ENCODE data around the gene DYNLL1.
"Not testable (repeated sequence)": the region's sequence is repeated elsewhere in the genome, so short reads cannot be mapped to it uniquely, and the experiment has no call there.

Gene DYNLL1

GRCh38 chr12:120522568-120522967 is 26.7 kb downstream of the DYNLL1 start:
- TF ChIP-seq CTCF (IDR thresholded peaks at IDR 0.05) = no peak
- H3K4me1 Mint-ChIP-seq = peaks cover 5% of the 10 kb centered on the region
- H3K36me3 Mint-ChIP-seq (ENCODE audit: low read depth) = peaks cover 21% of the 10 kb centered on the region
- H3K27me3 Mint-ChIP-seq (ENCODE audit: low read depth, poor library complexity) = no peaks in the 10 kb centered on the region
- DNase-seq = no peak
- H3K9me3 Mint-ChIP-seq = no peaks in the 10 kb centered on the region
- H3K4me3 Mint-ChIP-seq = no peak overlapping the region
- H3K27ac Mint-ChIP-seq = no peak overlapping the region

GRCh38 chr12:120528861-120529525 is 33.1 kb downstream of the DYNLL1 start, which contains the start of gene COQ5:
Gene COQ5 (minus strand): TSS chr12:120529158. CDS start chr12:120529141, 17 bp downstream.
- Mint-ChIP-seq H3K4me3 (peak within 1 kb of the TSS; percentile 97), H3K27ac (peak within 1 kb of the TSS; percentile 100), H3K4me1 (peaks cover 21% of the 10 kb centered on the region), H3K27me3 (ENCODE audit: low read depth, poor library complexity) (peaks cover 3% of the 10 kb centered on the region), H3K36me3 (ENCODE audit: low read depth) (peaks cover 9% of the 10 kb centered on the region), H3K9me3 (no peaks in the 10 kb centered on the region)
- TF ChIP-seq CTCF (IDR thresholded peaks at IDR 0.05) = no peak
- DNase-seq = peak; percentile 90

- no peak for TF ChIP-seq CTCF (IDR thresholded peaks at IDR 0.05)
- H3K9me3 Mint-ChIP-seq = no peaks in the 10 kb centered on the region
- peak overlapping the region; percentile 97 for H3K4me3 Mint-ChIP-seq
- H3K27ac Mint-ChIP-seq = peak overlapping the region; percentile 100
- peaks cover 3% of the 10 kb centered on the region for H3K27me3 Mint-ChIP-seq (ENCODE audit: low read depth, poor library complexity)
- H3K36me3 Mint-ChIP-seq (ENCODE audit: low read depth) = peaks cover 6% of the 10 kb centered on the region
- DNase-seq = no peak
- H3K4me1 Mint-ChIP-seq = peaks cover 21% of the 10 kb centered on the region
These were observed 33.9 kb downstream of the DYNLL1 start for GRCh38 chr12:120529641-120530417.

- peaks cover 25% of the 10 kb centered on the region for H3K4me1 Mint-ChIP-seq
- H3K27me3 Mint-ChIP-seq (ENCODE audit: low read depth, poor library complexity); H3K36me3 Mint-ChIP-seq (ENCODE audit: low read depth); H3K4me3 Mint-ChIP-seq; H3K9me3 Mint-ChIP-seq; DNase-seq; H3K27ac Mint-ChIP-seq: not testable (repeated sequence)
These were observed 34.5 kb downstream of the DYNLL1 start for GRCh38 chr12:120530418-120530761.

GRCh38 chr12:120532701-120533238 is 36.9 kb downstream of the DYNLL1 start:
- no peak for DNase-seq
- no peak overlapping the region for H3K4me3 Mint-ChIP-seq
- H3K9me3 Mint-ChIP-seq = no peaks in the 10 kb centered on the region
- H3K4me1 Mint-ChIP-seq = peaks cover 41% of the 10 kb centered on the region
- no peak for TF ChIP-seq CTCF (IDR thresholded peaks at IDR 0.05)
- peaks cover 3% of the 10 kb centered on the region for H3K27me3 Mint-ChIP-seq (ENCODE audit: low read depth, poor library complexity)
- H3K27ac Mint-ChIP-seq = no peak overlapping the region
- peaks cover 20% of the 10 kb centered on the region for H3K36me3 Mint-ChIP-seq (ENCODE audit: low read depth)

- peak within 1 kb of the TSS; percentile 94 for H3K4me3 Mint-ChIP-seq
- TF ChIP-seq CTCF (IDR thresholded peaks at IDR 0.05) = no peak
- H3K4me1 Mint-ChIP-seq = peaks cover 48% of the 10 kb centered on the region
- DNase-seq = peak; percentile 65
- peak within 1 kb of the TSS; percentile 96 for H3K27ac Mint-ChIP-seq
- peaks cover 30% of the 10 kb centered on the region for H3K36me3 Mint-ChIP-seq (ENCODE audit: low read depth)
- H3K9me3 Mint-ChIP-seq = no peaks in the 10 kb centered on the region
- H3K27me3 Mint-ChIP-seq (ENCODE audit: low read depth, poor library complexity) = peaks cover 3% of the 10 kb centered on the region
These were observed 38.3 kb downstream of the DYNLL1 start, which contains the start of gene RNF10 for GRCh38 chr12:120534203-120534702. Gene RNF10 (plus strand): TSS chr12:120534356. CDS start chr12:120534812, 456 bp downstream.
